Hematopoietic multipotent progenitor cell treated with erythropoietin and hydrocortisone succinate and interleukin-3 and kit ligand, for 8 days (in vitro differentiated cells): Measurements from ENCODE around the gene ZNF469.

Experiments
- DNase-seq: peaks from one replicate; pipeline ENCODE4 v3.0.0-alpha.2; 2015

Gene ZNF469

DNA sequence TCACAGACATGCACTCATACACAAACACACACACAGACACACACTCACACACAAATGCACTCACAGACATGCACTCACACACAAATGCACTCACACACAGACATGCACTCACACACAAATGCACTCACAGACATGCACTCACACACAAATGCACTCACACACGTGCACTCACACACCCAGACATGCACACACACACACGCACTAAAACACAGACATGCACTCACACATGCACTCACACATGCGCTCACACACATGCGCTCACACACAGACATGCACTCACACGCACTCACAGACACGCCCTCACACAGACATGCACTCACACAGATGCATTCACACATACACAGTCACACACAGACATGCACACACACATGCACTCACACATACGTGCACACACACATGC is 2.7 kb upstream of the ZNF469 start:
- no peak for DNase-seq

DNA sequence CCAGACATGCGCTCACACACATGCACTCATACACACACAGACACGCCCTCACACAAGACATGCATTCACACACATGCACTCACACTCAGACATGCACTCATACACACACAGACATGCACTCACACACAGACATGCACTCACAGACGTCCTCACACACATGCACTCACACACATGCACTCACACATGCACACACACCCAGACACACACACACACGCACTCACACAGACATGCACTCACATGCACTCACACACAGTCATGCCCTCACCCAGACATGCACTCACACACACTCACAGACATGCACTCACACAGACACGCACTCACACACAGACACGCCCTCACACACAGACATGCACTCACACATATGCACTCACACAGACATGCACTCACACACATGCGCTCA is 2.1 kb upstream of the ZNF469 start:
- no peak for DNase-seq

DNA sequence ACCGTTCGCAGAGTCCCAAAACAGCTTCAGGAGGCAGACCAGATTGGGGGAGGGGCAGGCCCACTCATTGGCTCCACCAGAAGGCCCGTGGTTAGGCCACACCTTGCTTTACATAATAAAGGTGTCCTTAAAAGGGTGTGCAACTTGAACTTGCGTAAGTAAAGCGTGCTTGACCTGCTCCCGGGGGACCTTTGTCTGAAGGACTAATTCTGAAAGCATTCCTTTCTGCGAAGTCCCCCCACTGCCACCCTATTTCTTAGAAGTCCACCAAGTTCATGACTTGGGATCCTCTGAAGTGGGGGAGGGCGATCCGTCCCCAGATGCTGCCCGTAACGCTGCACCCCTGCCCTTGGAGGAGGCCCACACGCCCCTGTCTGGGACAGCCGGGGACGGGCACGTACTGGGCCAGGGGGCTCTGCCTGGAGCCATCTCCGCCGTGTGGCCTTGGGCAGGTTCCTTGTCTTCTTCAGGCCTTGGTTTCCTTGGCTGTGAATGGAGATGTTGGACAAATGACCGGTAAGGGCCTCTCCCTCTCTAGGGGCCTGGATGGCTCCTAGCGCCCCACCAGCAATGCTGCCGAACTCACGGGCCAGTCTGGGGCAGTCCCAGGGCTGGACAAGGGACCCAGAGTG is 823 bp upstream of the ZNF469 start:
- DNase-seq = no peak

- DNase-seq = no peak
Measured at GRCh38 chr16:88383401-88384221, 852 bp downstream of the ZNF469 start.

DNA sequence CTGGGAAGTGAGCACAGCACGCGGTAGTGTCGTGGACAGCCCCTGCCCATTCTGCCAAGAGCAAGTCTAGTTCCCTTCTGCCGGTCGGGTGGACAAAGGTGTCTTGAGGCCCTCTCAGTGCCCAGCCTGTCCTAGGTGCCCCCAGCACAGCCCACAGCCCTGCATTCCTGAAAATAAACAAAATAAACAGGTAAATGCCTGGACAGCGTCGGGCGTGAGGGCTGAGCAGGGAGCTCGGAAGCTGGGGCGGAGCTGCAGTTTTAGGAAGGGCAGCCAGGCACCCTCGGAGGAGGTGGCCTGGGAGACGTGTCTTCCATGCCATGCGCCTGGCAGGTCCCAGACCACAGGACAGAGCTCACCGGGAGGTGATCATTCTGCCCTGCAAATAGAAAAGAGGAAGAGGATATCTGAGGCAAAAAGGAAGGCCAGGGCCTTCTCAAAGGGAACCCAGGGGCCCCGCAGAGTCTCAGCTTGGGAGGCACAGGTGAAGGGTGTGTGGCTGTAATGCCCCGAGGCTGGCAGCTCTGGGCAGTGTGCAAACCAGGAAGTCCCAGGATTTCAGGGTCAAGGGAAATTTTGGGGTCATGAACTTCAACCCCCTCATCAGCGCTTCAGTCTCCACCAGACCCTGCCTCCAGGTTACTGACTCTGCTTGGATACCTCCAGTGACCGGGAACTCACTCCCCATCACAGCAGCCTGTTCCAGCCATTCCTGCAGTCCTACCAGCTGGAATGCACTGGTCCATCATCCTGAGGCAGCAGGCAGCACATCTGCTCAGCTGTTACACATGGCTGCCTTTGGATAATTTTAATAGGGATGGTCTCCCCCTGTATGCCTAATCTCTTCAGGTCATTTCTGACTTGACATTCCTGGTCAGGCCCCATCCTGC is 1.7 kb downstream of the ZNF469 start:
- DNase-seq = no peak

DNA sequence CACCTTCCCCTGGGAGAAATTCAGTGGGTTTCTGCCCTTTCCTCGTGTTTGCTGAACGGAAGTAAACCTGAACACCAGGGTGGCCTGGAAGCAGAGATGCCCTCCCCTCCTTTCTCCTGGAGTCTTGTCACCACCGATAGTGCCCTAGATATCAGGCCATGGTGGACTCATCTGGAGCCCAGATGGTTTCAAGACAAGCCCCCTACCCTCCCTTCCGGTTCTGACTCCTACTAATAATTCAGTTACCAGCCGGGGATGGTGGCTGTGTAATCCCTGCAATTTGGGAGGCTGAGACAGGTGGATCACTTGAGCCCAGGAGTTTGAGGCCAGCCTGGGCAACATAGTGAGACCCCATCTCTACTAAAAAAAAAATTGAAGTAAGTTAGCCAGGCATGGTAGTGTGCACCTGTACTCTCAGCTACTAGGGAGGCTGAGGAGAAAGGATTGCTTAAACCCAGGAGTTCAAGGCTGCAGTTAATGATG is 2.4 kb downstream of the ZNF469 start:
- no peak for DNase-seq

- no peak for DNase-seq
Measured at GRCh38 chr16:88385831-88386815, 3.4 kb downstream of the ZNF469 start.

DNA sequence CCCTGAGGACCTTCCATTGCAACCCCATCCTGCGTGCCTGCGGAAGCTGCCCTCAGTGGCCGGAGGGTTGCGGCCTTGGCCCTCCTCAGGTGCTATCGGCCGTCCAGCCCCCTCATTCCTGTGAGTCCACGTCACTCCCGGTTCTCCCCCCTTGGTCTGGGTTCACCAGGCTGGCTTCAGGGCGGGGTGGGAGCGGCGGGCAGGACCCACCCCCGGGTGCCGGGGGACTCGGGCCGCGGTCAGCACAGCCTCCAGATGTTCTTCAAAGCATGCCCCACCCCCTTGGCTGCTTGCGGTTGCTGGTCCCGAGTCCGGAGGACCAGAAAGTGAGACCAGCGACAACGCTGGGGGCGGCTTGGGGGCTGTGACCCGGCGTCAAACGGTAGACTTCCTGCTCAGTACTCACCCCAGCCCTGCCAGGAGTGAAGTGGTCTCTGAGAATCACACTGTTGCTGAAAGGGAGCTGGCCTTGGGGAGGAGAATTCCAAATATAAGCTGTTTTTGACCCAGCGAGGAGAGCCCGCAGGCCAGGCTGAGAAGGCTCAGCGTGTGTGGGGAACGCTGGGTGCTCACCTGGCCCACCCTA is 4.5 kb downstream of the ZNF469 start:
- DNase-seq = no peak

DNA sequence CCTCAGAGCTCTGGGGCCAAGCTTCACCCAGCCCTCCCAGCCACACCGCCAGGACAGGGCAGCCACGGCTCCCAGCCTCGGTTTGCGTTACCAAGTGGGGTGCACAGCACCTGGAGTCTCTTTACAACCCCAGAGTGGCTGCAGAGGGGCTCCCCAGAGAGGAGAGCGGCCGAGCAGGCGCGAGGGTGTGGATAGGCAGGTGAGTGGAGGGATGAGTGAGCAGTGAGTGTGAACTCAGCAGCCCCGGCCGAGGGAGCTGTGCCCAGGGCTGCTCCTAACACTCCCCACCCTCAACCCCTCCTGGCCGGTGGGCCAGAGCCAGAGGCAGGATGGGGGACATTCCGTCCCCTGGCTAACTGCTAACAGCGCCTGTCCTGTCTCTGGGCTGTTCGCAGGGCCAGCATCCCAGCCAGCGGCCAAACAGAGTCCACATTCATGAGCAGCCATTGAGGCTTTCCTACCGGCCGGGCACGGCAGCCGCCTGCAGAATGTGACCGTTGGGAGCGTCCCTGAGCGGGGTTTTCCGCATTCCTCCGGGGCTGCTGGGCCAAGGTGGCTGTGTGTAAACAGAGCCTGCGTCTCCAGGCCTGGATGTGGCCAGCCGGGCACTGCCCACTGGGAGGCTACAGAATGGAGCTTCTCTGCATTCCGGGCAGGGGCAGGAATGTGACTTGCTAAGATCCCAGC is 5.3 kb downstream of the ZNF469 start:
- DNase-seq = no peak

GRCh38 chr16:88389191-88389590 is 6.4 kb downstream of the ZNF469 start:
- DNase-seq = no peak

- DNase-seq = no peak
Measured at GRCh38 chr16:88389621-88390160, 6.9 kb downstream of the ZNF469 start.

DNA sequence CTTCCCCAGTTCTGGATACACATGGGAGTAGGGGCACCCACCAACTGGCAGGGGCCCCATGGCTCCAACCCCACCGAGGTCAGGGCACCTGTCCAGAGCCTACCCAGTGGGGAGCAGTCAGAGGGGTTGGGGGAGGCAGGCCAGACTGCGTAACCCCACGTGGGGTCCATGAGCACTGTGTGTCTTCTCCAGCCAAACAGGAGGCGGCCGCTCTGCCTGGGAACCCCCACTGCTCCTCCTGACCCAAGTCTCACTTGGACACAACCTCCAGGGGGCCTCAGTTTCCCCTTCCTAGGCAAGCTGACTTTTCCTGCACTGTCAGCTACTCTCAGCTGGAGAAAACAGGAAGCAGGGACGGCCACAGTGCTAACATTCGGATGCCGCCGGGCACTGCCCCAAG is 7.5 kb downstream of the ZNF469 start:
- no peak for DNase-seq

DNA sequence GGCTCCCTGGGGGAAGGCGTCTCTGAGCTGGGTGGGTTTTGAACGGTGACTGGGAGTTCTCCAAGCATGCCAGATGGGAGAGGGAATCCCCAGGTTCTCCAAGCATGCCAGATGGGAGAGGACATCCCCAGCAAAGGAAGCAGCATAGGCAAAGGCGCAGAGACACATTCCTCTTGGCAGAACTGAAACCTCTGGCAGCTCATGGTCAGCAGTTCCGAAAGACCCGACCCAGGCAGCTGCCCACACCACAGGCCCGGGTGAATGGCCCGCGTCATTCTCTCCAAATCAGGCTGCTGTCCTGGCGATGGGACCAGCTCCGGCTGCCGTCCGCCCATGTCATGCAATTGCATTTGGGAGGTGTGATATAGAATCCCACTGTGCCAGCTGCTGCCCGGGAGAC is 8.0 kb downstream of the ZNF469 start:
- DNase-seq = no peak

- DNase-seq = no peak
Measured at GRCh38 chr16:88391144-88391850, 8.5 kb downstream of the ZNF469 start.

- no peak for DNase-seq
Measured at GRCh38 chr16:88392111-88392510, 9.4 kb downstream of the ZNF469 start.

DNA sequence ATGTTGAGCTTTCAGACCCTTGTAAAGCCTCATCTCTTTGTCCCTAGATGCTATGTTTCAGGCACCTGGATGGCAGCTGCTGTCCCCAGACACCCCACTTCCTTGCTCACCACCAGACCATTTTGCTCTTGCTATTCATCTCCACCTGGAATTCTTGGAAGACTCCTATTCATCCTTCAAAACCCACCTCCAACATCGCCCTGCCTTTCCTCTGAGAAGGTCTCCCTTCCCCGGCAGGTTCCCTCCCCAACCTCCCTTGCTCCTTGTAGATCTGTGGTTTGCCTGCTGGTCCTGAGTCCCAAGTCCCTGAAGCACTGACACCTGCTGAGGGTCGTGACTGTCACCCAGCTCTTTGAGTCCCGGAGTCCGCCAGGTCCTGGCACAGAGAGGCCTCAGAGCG is 9.9 kb downstream of the ZNF469 start:
- no peak for DNase-seq

GRCh38 chr16:88393034-88393433 is 10.3 kb downstream of the ZNF469 start:
- DNase-seq = no peak

DNA sequence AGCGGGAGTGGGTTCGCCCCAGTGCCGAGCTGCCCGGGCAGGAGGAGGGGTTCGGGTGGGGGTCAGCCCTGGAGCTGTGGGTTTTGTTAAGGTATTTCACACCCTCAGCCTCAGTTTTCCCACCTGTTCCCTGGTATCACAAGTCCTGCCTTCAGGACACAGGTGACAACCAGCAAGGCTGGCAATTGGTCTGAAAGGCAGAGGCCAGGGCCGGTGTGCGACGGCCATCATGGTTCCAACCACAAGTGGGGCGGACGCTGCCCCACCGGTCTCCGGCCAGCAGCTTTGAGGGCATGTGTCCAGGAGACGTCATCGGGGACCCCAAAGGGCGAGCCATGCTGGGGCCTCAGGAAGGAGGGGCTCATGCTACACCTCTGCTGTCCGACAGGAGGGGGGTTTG is 10.8 kb downstream of the ZNF469 start:
- DNase-seq = no peak

DNA sequence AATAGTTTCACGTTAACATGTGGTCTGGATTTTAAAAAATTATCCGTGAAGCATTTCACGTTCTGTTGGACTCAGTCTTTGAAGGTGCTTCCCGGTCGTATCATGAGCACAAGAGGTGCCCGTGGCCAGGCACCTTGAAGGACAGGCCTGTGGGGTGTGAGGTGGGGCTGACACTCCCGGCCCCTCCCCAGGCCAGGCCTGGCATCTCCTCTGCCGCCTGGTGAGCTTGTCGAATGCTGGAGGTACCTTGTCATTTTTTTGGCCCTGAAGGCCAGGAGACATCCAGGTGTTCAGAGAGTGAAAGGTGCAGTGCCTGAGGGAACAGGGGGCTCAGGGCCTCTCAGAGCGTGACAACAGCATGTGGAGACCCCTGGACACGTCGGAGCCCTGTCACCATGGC is 11.7 kb downstream of the ZNF469 start:
- DNase-seq = no peak
